HG02623 (cell line): ENCODE results near the gene RERE.
"Not testable (repeated sequence)": the region's sequence is repeated elsewhere in the genome, so short reads cannot be mapped to it uniquely, and the experiment has no call there.

Source experiments
- ATAC-seq: cut with Tn5 transposase; IDR thresholded peaks from one replicate; pipeline ENCODE4 v1.9.1; 2021; ENCODE audit warnings: moderate library complexity; ENCODE audit not compliant: unreplicated experiment

RERE gene

GRCh38 chr1:8462371-8462892 is 355.0 kb downstream of the RERE start:
- no peak for ATAC-seq

- no peak for ATAC-seq
Observed at GRCh38 chr1:8461351-8462110, 355.9 kb downstream of the RERE start.

- ATAC-seq = no peak
Observed at GRCh38 chr1:8460784-8461183, 356.7 kb downstream of the RERE start.

- no peak for ATAC-seq
Observed at GRCh38 chr1:8460132-8460544, 357.3 kb downstream of the RERE start.

DNA sequence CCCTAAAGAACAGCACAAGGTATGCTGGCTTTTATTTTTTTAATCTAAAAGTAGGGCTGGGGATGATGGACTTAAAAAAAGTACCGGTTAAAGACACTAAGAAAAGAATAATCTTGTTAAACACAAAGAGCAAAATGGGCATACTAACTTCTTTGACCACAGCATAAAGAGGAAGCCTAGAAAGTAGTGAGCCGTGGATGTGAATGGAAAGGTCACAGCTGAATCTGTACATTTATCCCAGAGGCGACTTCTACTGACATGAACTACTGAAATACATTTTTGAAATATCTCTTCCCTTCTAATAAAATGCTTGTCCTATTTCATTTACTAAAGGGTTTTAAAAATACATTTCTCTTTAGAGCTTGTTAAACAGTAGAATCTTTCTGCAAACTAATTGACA is 358.8 kb downstream of the RERE start:
- ATAC-seq = no peak

GRCh38 chr1:8457760-8458381 is 359.6 kb downstream of the RERE start:
- ATAC-seq = no peak

DNA sequence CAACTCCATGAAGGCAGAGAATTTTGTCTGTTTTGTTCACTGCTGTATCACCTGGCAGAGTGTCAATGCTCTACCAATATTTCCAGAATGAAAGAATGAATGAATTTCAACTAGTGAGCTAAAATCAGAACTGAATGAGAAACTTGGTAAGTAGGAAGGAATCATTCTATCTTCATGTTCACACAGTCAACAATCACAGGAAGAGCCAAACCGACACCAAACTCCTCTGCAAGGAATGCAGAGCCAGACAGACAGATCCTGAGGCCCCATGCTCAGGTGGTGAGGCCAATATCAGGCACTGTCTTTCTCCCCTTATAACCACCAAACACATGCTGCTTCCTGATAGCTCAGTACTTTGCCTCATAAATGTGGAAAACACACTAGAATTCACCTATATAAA is 360.4 kb downstream of the RERE start:
- ATAC-seq = no peak

DNA sequence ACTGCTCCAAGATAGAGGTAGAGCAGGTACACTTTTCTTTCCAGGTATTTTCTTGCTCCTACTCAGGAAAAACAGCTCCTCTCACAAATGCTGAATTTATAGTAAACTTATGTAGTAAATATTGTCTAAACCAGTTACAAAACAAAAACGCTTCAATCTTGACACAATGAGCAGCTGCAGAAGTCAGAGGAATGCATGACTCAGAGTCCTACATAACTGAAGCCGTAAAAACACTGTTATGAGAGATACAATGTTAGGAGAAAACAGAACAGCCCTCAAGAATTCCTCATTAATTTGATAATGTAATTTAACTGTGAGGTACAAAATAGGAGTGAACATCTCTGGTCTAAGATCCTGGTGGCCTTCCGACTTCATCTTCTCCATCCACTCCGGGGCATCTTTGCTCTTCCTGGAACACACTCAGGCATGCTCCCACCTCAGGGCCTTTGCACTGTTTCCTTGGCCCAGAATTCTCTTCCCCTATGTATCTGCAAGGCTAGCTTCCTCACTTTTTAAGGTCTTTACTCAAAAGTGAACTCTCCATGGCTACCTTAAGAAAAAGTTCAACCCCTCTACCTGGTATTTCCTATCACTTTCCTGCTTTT is 361.0 kb downstream of the RERE start:
- ATAC-seq = no peak

- no peak for ATAC-seq
Observed at GRCh38 chr1:8455700-8456307, 361.6 kb downstream of the RERE start.

GRCh38 chr1:8450312-8450711 is 367.1 kb downstream of the RERE start:
- ATAC-seq = no peak

DNA sequence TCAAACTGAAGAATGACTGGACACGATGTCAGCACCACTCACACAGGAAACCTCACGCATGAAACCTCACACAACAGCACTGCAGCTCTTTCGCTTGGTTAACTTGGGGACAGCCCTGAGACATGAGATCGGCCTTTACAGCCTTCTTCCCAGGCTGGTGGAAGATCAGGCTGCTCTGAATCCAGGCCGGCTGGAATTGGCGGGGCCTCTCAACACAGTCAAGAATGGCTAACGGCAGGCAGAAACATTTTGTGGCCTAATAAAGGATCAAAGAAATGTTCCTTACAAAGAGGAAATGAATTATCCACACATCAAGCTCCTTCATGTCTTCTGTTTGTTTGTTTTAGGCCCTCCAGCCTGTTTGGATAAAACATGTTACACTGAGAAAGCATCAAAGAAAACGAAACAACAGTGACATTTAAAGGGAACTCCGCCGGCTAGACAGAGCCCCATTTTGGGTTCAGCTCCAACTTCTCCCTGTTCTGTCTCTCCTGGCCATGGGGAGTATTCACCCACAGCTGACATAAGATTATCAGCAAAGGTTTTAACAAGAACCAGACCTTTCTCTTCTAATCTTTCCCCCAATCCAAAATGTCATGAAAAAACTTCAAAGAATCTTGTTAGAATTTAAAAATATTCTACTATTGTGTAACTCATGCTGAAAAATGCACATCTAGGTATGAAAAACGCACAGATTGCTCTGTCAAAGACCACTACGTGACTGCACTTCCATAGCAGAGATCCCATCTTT is 368.4 kb downstream of the RERE start:
- no peak for ATAC-seq

DNA sequence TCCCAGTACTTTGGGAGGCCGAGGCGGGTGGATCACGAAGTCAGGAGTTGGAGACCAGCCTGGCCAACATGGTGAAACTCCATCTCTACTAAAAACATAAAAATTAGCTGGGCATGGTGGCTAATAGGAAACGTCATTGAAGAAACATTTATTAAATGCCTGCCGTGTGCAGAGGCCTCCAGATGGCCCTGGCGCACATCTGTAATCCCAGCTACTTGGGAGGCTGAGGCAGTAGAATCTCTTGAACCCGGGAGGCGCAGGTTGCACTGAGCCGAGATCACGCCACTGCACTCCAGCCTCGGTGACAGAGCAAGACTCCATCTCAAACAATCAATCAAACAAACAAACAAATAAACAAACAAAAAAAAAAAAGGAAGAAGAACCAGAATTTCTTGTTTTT is 368.9 kb downstream of the RERE start:
- ATAC-seq = not testable (repeated sequence)

GRCh38 chr1:8447616-8448150 is 369.8 kb downstream of the RERE start:
- no peak for ATAC-seq

- ATAC-seq = not testable (repeated sequence)
Observed at GRCh38 chr1:8446119-8446518, 371.3 kb downstream of the RERE start.

GRCh38 chr1:8443558-8444194 is 373.8 kb downstream of the RERE start:
- no peak for ATAC-seq

- no peak for ATAC-seq
Observed at GRCh38 chr1:8441426-8441825, 376.0 kb downstream of the RERE start.

DNA sequence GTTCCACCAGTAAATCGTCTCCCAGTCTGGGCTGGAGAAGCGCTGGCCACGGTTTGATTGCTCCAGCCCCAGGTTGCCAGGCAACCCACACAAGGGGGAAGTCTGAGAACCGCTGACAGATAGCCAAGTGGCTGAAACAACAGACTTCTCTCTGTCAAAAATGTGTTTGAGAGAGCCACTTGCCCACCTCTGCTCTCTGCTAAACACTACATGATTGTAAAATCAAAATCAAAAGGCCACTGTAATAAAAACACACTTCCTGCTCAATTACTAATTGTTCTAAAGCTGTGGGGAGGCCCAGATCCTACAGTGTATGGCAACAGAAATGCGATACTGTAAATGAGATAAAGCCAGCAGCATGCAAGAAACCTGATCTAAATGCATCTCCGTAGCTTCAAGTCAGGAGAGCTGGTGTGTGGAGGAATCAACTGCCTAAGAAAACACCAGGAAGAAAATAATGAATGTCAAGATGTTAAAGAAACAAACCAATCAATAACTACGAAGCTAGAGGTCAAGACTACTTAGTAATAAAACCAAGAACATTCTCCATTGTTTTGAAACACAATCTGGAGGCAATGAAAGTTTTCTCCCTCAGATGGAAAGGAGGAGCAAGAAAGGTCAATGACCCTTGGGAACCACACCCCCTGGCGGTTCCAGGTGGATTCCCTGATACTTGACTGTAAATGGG is 378.3 kb downstream of the RERE start:
- ATAC-seq = no peak

GRCh38 chr1:8438489-8438888 is 379.0 kb downstream of the RERE start:
- no peak for ATAC-seq

GRCh38 chr1:8437347-8437746 is 380.1 kb downstream of the RERE start:
- no peak for ATAC-seq
